Peyer's patch (tissue), 4 donors: ENCODE data around the gene SORCS1.

ENCODE experiments used
- POLR2A ChIP-seq, 2 donors: fragments of 450-650 bp; IDR thresholded peaks; one replicate each; pipeline ENCODE4 v1.5.1; 2017; ENCODE audit warnings: antibody characterized with exemption in 2 of 2, mild to moderate bottlenecking in 2 of 2, moderate library complexity in 2 of 2
- TF ChIP-seq, protein P1 (sequence below), 6 experiments: fragments of 450-650 bp in 4 of 6; fragments of 200-600 bp in 2 of 6; sonication (generic) in 1 of 6; IDR thresholded peaks; one replicate each; pipeline ENCODE4 v1.5.1; 2017 to 2019; ENCODE audit warnings: antibody characterized with exemption in 6 of 6, mild to moderate bottlenecking in 3 of 6, moderate library complexity in 1 of 6

DNA sequence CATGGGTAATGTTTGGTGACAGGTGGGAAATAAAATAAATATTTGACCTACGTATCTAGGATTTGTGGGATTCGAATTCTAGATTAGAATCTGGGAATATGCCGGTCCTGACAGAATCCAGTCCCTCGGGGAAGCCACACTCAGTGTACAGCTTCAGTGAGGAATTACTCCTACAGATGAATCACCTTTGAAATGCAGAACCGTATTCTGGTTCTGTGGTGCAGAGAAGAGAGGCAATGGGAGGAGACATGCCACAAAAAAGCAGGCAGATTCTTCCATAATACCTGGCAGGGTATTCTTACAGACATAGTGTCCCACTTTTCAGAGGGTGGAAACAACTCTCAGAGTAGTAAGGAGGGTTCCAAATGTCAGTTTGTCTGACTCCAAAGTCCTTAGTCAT, 286.9 kb downstream of the SORCS1 start:
- no peak for TF ChIP-seq POLR2A (IDR thresholded peaks at IDR 0.05)
- TF ChIP-seq, protein P1, sequence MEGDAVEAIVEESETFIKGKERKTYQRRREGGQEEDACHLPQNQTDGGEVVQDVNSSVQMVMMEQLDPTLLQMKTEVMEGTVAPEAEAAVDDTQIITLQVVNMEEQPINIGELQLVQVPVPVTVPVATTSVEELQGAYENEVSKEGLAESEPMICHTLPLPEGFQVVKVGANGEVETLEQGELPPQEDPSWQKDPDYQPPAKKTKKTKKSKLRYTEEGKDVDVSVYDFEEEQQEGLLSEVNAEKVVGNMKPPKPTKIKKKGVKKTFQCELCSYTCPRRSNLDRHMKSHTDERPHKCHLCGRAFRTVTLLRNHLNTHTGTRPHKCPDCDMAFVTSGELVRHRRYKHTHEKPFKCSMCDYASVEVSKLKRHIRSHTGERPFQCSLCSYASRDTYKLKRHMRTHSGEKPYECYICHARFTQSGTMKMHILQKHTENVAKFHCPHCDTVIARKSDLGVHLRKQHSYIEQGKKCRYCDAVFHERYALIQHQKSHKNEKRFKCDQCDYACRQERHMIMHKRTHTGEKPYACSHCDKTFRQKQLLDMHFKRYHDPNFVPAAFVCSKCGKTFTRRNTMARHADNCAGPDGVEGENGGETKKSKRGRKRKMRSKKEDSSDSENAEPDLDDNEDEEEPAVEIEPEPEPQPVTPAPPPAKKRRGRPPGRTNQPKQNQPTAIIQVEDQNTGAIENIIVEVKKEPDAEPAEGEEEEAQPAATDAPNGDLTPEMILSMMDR (IDR thresholded peaks at IDR 0.05) = no peak
